Measurements from ENCODE around the gene MTCH1.
"Not testable (repeated sequence)": the region's sequence is repeated elsewhere in the genome, so short reads cannot be mapped to it uniquely, and the experiment has no call there.

Gene MTCH1

GRCh38 chr6:36998723-36999038 is 12.7 kb upstream of the MTCH1 start:
- no peaks in the 10 kb centered on the region for H3K36me3 ChIP-seq (ENCODE audit: control insufficient read depth, insufficient read depth, low read length)
- H3K27ac ChIP-seq (ENCODE audit: low read depth, low read length) = peak overlapping the region; percentile 81
- peaks cover 8% of the 10 kb centered on the region for H3K4me1 ChIP-seq (ENCODE audit: control insufficient read depth, insufficient read depth, low read length)
- H3K27me3 ChIP-seq (ENCODE audit: control insufficient read depth, insufficient read depth, low read length) = no peaks in the 10 kb centered on the region
- no peak overlapping the region for H3K9ac ChIP-seq (ENCODE audit: low read length)
- no peak overlapping the region for H3K4me3 ChIP-seq (ENCODE audit: low read length)

GRCh38 chr6:36997811-36998722 is 12.1 kb upstream of the MTCH1 start:
- H3K4me1 ChIP-seq (ENCODE audit: control insufficient read depth, insufficient read depth, low read length) = peaks cover 8% of the 10 kb centered on the region
- no peaks in the 10 kb centered on the region for H3K36me3 ChIP-seq (ENCODE audit: control insufficient read depth, insufficient read depth, low read length)
- no peaks in the 10 kb centered on the region for H3K27me3 ChIP-seq (ENCODE audit: control insufficient read depth, insufficient read depth, low read length)
- peak overlapping the region; percentile 81 for H3K27ac ChIP-seq (ENCODE audit: low read depth, low read length)
- H3K4me3 ChIP-seq (ENCODE audit: low read length) = no peak overlapping the region
- H3K9ac ChIP-seq (ENCODE audit: low read length) = no peak overlapping the region

GRCh38 chr6:36990401-36990800 is 4.4 kb upstream of the MTCH1 start:
- H3K9ac ChIP-seq (ENCODE audit: low read length); H3K4me3 ChIP-seq (ENCODE audit: low read length); H3K4me1 ChIP-seq (ENCODE audit: control insufficient read depth, insufficient read depth, low read length); H3K27ac ChIP-seq (ENCODE audit: low read depth, low read length); H3K36me3 ChIP-seq (ENCODE audit: control insufficient read depth, insufficient read depth, low read length); H3K27me3 ChIP-seq (ENCODE audit: control insufficient read depth, insufficient read depth, low read length): not testable (repeated sequence)

GRCh38 chr6:36989264-36989663 is 3.3 kb upstream of the MTCH1 start:
- Histone ChIP-seq H3K27me3 (ENCODE audit: control insufficient read depth, insufficient read depth, low read length) (no peaks in the 10 kb centered on the region), H3K9ac (ENCODE audit: low read length) (no peak overlapping the region), H3K4me1 (ENCODE audit: control insufficient read depth, insufficient read depth, low read length) (peaks cover 8% of the 10 kb centered on the region), H3K4me3 (ENCODE audit: low read length) (no peak overlapping the region), H3K27ac (ENCODE audit: low read depth, low read length) (no peak overlapping the region), H3K36me3 (ENCODE audit: control insufficient read depth, insufficient read depth, low read length) (no peaks in the 10 kb centered on the region)

- Histone ChIP-seq H3K9ac (ENCODE audit: low read length) (peak overlapping the region; percentile 78), H3K4me3 (ENCODE audit: low read length) (peak overlapping the region; percentile 86), H3K4me1 (ENCODE audit: control insufficient read depth, insufficient read depth, low read length) (peaks cover 14% of the 10 kb centered on the region), H3K27ac (ENCODE audit: low read depth, low read length) (peak overlapping the region; percentile 98), H3K36me3 (ENCODE audit: control insufficient read depth, insufficient read depth, low read length) (no peaks in the 10 kb centered on the region), H3K27me3 (ENCODE audit: control insufficient read depth, insufficient read depth, low read length) (no peaks in the 10 kb centered on the region)
Observed at GRCh38 chr6:36986704-36987047, 680 bp upstream of the MTCH1 start.

GRCh38 chr6:36985417-36985807 is 584 bp downstream of the MTCH1 start:
- Histone ChIP-seq H3K27ac (ENCODE audit: low read depth, low read length) (peak overlapping the region; percentile 98), H3K27me3 (ENCODE audit: control insufficient read depth, insufficient read depth, low read length) (no peaks in the 10 kb centered on the region), H3K9ac (ENCODE audit: low read length) (peak overlapping the region; percentile 54), H3K4me1 (ENCODE audit: control insufficient read depth, insufficient read depth, low read length) (peaks cover 14% of the 10 kb centered on the region), H3K4me3 (ENCODE audit: low read length) (peak overlapping the region; percentile 86), H3K36me3 (ENCODE audit: control insufficient read depth, insufficient read depth, low read length) (no peaks in the 10 kb centered on the region)

- H3K27me3 ChIP-seq (ENCODE audit: control insufficient read depth, insufficient read depth, low read length) = no peaks in the 10 kb centered on the region
- H3K4me1 ChIP-seq (ENCODE audit: control insufficient read depth, insufficient read depth, low read length) = peaks cover 14% of the 10 kb centered on the region
- peak overlapping the region; percentile 50 for H3K9ac ChIP-seq (ENCODE audit: low read length)
Observed at GRCh38 chr6:36984581-36985416, 1.2 kb downstream of the MTCH1 start.

GRCh38 chr6:36983538-36983937 is 2.5 kb downstream of the MTCH1 start:
- H3K4me3 ChIP-seq (ENCODE audit: low read length) = no peak overlapping the region
- H3K9ac ChIP-seq (ENCODE audit: low read length) = no peak overlapping the region
- H3K36me3 ChIP-seq (ENCODE audit: control insufficient read depth, insufficient read depth, low read length) = peaks cover 3% of the 10 kb centered on the region
- no peak overlapping the region for H3K27ac ChIP-seq (ENCODE audit: low read depth, low read length)
- no peaks in the 10 kb centered on the region for H3K27me3 ChIP-seq (ENCODE audit: control insufficient read depth, insufficient read depth, low read length)
- peaks cover 18% of the 10 kb centered on the region for H3K4me1 ChIP-seq (ENCODE audit: control insufficient read depth, insufficient read depth, low read length)

More at GRCh38 chr6:36984581-36985416, 1.2 kb downstream of the MTCH1 start:
- H3K4me3 ChIP-seq (ENCODE audit: low read length) = peak overlapping the region; percentile 86
- peak overlapping the region; percentile 64 for H3K27ac ChIP-seq (ENCODE audit: low read depth, low read length)
- peaks cover 2% of the 10 kb centered on the region for H3K36me3 ChIP-seq (ENCODE audit: control insufficient read depth, insufficient read depth, low read length)

GRCh38 chr6:36980876-36981619 is 4.9 kb downstream of the MTCH1 start:
- Histone ChIP-seq H3K9ac (ENCODE audit: low read length) (no peak overlapping the region), H3K4me3 (ENCODE audit: low read length) (no peak overlapping the region), H3K4me1 (ENCODE audit: control insufficient read depth, insufficient read depth, low read length) (peaks cover 13% of the 10 kb centered on the region), H3K27ac (ENCODE audit: low read depth, low read length) (no peak overlapping the region), H3K27me3 (ENCODE audit: control insufficient read depth, insufficient read depth, low read length) (no peaks in the 10 kb centered on the region), H3K36me3 (ENCODE audit: control insufficient read depth, insufficient read depth, low read length) (peaks cover 26% of the 10 kb centered on the region)

GRCh38 chr6:36980129-36980528 is 5.9 kb downstream of the MTCH1 start:
- no peaks in the 10 kb centered on the region for H3K27me3 ChIP-seq (ENCODE audit: control insufficient read depth, insufficient read depth, low read length)
- H3K36me3 ChIP-seq (ENCODE audit: control insufficient read depth, insufficient read depth, low read length) = peaks cover 34% of the 10 kb centered on the region
- peaks cover 13% of the 10 kb centered on the region for H3K4me1 ChIP-seq (ENCODE audit: control insufficient read depth, insufficient read depth, low read length)
- no peak overlapping the region for H3K4me3 ChIP-seq (ENCODE audit: low read length)
- no peak overlapping the region for H3K9ac ChIP-seq (ENCODE audit: low read length)
- H3K27ac ChIP-seq (ENCODE audit: low read depth, low read length) = no peak overlapping the region

GRCh38 chr6:36979347-36979742 is 6.7 kb downstream of the MTCH1 start:
- Histone ChIP-seq H3K9ac (ENCODE audit: low read length) (no peak overlapping the region), H3K4me1 (ENCODE audit: control insufficient read depth, insufficient read depth, low read length) (peaks cover 10% of the 10 kb centered on the region), H3K36me3 (ENCODE audit: control insufficient read depth, insufficient read depth, low read length) (peaks cover 41% of the 10 kb centered on the region), H3K27ac (ENCODE audit: low read depth, low read length) (no peak overlapping the region), H3K27me3 (ENCODE audit: control insufficient read depth, insufficient read depth, low read length) (no peaks in the 10 kb centered on the region), H3K4me3 (ENCODE audit: low read length) (no peak overlapping the region)
